Spleen (tissue), 11 donors: ENCODE data around the gene SLN. TPM values are rescaled to one million over a fixed set of nuclear protein-coding genes. Genes with fewer than 3 reads are reported as not detected.

ENCODE experiments used
- DNase-seq: peaks from one replicate; pipeline ENCODE4 v3.0.0-alpha.2; 2020
- H3K27ac ChIP-seq, 8 donors: fragments of 200-600 bp; sonication (generic) in 7 of 8; 1 replicate in 4 of 8; 2 replicates in 4 of 8; pipeline versions ENCODE4 v1.5.0 to v1.8.0; 2016 to 2021; ENCODE audit warnings: inconsistent platforms in 4 of 8, mild to moderate bottlenecking in 4 of 8, moderate library complexity in 1 of 8
- H3K27me3 ChIP-seq, 7 donors: fragments of 200-600 bp; sonication (generic) in 6 of 7; replicated peaks in 1 of 7; 1 replicate in 4 of 7; 2 replicates in 3 of 7; pipeline versions ENCODE4 v1.5.0 to v1.8.0; 2016 to 2021; ENCODE audit warnings: inconsistent platforms in 3 of 7, mild to moderate bottlenecking in 1 of 7
- H3K36me3 ChIP-seq, 6 donors: fragments of 200-600 bp; sonication (generic) in 5 of 6; 1 replicate in 4 of 6; 2 replicates in 2 of 6; pipeline versions ENCODE4 v1.5.0 to v1.8.0; 2016 to 2021; ENCODE audit warnings: inconsistent platforms in 2 of 6
- H3K4me1 ChIP-seq, 6 donors: fragments of 200-600 bp; sonication (generic) in 5 of 6; 1 replicate in 3 of 6; 2 replicates in 3 of 6; pipeline versions ENCODE4 v1.5.0 to v1.8.0; 2016 to 2021; ENCODE audit warnings: inconsistent platforms in 3 of 6
- H3K4me3 ChIP-seq, 8 donors: fragments of 200-600 bp; sonication (generic) in 7 of 8; 1 replicate in 4 of 8; 2 replicates in 4 of 8; pipeline versions ENCODE4 v1.5.0 to v1.8.0; 2016 to 2021; ENCODE audit warnings: inconsistent platforms in 4 of 8, mild to moderate bottlenecking in 4 of 8, moderate library complexity in 2 of 8
- H3K9me3 ChIP-seq, 8 donors: fragments of 200-600 bp; sonication (generic) in 7 of 8; 1 replicate in 4 of 8; 2 replicates in 4 of 8; pipeline versions ENCODE4 v1.5.0 to v1.8.0; 2016 to 2021; ENCODE audit warnings: inconsistent platforms in 4 of 8
- POLR2A ChIP-seq, 3 donors: fragments of 450-650 bp; IDR thresholded peaks; one replicate each; pipeline ENCODE4 v1.5.1; 2017; ENCODE audit warnings: antibody characterized with exemption in 3 of 3, mild to moderate bottlenecking in 1 of 3
- POLR2AphosphoS5 ChIP-seq, 3 donors: sonication (generic); formaldehyde crosslinking; IDR thresholded peaks; one replicate each; pipeline ENCODE4 v1.5.1; 2017; ENCODE audit warnings: antibody characterized with exemption in 3 of 3
- WGBS, 5 donors: extraction: QIAGEN DNeasy Blood & Tissue Kit in 3 of 5; methylation state at CpG; one replicate each; pipeline versions ENCODE4 v1.1.5 to v1.1.7; 2013 to 2018; 5-methylcytosine and 5-hydroxymethylcytosine counted together
- intact Hi-C: fragments of 100-400 bp; cut with DNase I; formaldehyde crosslinking; loops from one replicate; pipeline ENCODE4 v1.15.0; 2023; ENCODE audit warnings: low total_unique reads
- polyA plus RNA-seq, 3 donors: library from polyadenylated mRNA; stranded (reverse); fragments of 200-250 nt; gene quantifications; one replicate each; pipeline ENCODE4 v1.2.1, GENCODE V29; 2013
- total RNA-seq, 7 donors: library from RNA; depleted of rRNA in 3 of 7; stranded (reverse); fragments of >200 nt in 3 of 7; fragmentation: NEBNext Ultra II Directional in 4 of 7; extraction: Animal tissue kit (Norgen Biotek cat#: 25700) in 4 of 7; gene quantifications; one replicate each; pipeline versions ENCODE4 v1.1.0 to v1.2.1, GENCODE V29; 2016 to 2021
- TF ChIP-seq, protein P1 (sequence below), 11 experiments: fragments of 200-600 bp in 7 of 11; fragments of 450-650 bp in 4 of 11; sonication (generic) in 4 of 11; IDR thresholded peaks in 8 of 11; conservative IDR thresholded peaks in 3 of 11; 1 replicate in 7 of 11; 2 replicates in 4 of 11; pipeline versions ENCODE4 v1.4.0 to v1.8.0; 2016 to 2021; ENCODE audit warnings: antibody characterized with exemption in 11 of 11, inconsistent platforms in 4 of 11, mild to moderate bottlenecking in 1 of 11
- donor health status: healthy with polysubstance abuse.
- donor health status: DM: no; HTN: no; CAD: no; lungs with moderate emphysema.
- donor health status: DM: no; HTN: no; CAD: no.
- donor health status: Bipolar disorder and iron deficiency.
- donor health status: healthy.
- donor health status: DM: no; HTN: no; CAD: no.
- donor health status: DM: yes; HTN: yes; CAD: no.

The SLN gene
- total and polyA plus RNA-seq, 10 donors: 0.09 to 0.86 (median 0.48) TPM; not detected in 6

DNA sequence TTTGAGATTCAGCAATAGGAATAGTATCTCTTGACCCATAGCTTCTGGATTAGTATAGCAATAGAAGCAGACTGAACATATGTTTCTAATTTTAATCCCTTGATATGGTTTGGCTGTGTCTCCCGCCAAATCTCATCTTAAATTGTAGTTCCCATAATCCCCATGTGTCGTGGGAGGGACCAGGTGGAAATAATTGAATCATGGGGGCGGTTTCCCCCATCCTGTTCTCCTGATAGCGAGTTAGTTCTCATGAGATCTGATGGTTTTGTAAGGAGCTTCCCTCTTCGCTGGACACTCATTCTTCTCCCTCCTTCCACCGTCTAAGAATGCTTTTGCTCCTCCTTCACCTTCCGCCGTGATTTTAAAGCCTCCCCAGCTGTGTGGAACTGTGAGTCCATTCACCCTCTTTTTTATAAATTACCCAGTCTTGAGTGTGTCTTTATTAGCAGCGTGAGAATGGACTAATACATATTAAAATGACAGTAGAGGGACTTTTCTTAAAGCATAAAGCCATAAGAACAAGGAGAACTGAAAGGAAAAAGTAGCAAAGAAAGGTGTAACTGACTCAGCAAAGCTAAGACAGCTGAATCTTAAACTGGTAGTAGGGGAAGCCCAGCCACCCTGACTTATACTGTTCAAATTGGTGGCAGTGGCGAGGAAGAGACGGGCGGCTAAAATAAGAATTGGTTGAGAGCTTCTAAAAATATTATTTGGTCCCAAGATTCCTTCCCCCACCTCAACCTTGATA lies 20.3 kb upstream of the SLN start:
- Histone ChIP-seq H3K4me3 (no peak overlapping the region), H3K36me3 (no peaks in the 10 kb centered on the region), H3K27ac (no peak overlapping the region), H3K9me3 (no peaks in the 10 kb centered on the region), H3K4me1 (no peaks in the 10 kb centered on the region), H3K27me3 (peaks cover 0 to 7% (median 0%) of the 10 kb centered on the region in 7 donors)
- intact Hi-C loops: no loop called here
- TF ChIP-seq POLR2A (IDR thresholded peaks at IDR 0.05): no peak
- TF ChIP-seq POLR2AphosphoS5 (IDR thresholded peaks at IDR 0.05): no peak
- TF ChIP-seq, protein P1, sequence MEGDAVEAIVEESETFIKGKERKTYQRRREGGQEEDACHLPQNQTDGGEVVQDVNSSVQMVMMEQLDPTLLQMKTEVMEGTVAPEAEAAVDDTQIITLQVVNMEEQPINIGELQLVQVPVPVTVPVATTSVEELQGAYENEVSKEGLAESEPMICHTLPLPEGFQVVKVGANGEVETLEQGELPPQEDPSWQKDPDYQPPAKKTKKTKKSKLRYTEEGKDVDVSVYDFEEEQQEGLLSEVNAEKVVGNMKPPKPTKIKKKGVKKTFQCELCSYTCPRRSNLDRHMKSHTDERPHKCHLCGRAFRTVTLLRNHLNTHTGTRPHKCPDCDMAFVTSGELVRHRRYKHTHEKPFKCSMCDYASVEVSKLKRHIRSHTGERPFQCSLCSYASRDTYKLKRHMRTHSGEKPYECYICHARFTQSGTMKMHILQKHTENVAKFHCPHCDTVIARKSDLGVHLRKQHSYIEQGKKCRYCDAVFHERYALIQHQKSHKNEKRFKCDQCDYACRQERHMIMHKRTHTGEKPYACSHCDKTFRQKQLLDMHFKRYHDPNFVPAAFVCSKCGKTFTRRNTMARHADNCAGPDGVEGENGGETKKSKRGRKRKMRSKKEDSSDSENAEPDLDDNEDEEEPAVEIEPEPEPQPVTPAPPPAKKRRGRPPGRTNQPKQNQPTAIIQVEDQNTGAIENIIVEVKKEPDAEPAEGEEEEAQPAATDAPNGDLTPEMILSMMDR (IDR thresholded peaks at IDR 0.05 in 8 of 11, conservative IDR thresholded peaks at IDR 0.05 in 3 of 11): no peak
- WGBS, 5 donors: 76 to 85% (median 82%) methylated on average over 12 of the region's 12 CpGs
- DNase-seq: no peak

- Histone ChIP-seq H3K4me1 (no peaks in the 10 kb centered on the region), H3K9me3 (no peaks in the 10 kb centered on the region), H3K4me3 (no peak overlapping the region), H3K36me3 (no peaks in the 10 kb centered on the region), H3K27ac (no peak overlapping the region), H3K27me3 (peaks cover 0 to 6% (median 0%) of the 10 kb centered on the region in 7 donors)
- intact Hi-C loops: no loop called here
- no peak for DNase-seq
- TF ChIP-seq POLR2AphosphoS5 (IDR thresholded peaks at IDR 0.05) (no peak), POLR2A (IDR thresholded peaks at IDR 0.05) (no peak)
- TF ChIP-seq, protein P1 (IDR thresholded peaks at IDR 0.05 in 8 of 11, conservative IDR thresholded peaks at IDR 0.05 in 3 of 11): no peak
These were observed 10.8 kb upstream of the SLN start for GRCh38 chr11:107722662-107723061.

- H3K4me3 ChIP-seq: no peak overlapping the region
- TF ChIP-seq, protein P1 (IDR thresholded peaks at IDR 0.05 in 8 of 11, conservative IDR thresholded peaks at IDR 0.05 in 3 of 11): no peak
- TF ChIP-seq POLR2AphosphoS5 (IDR thresholded peaks at IDR 0.05) (no peak), POLR2A (IDR thresholded peaks at IDR 0.05) (no peak)
- DNase-seq: no peak
- intact Hi-C loops: no loop called here
- H3K9me3 ChIP-seq: no peaks in the 10 kb centered on the region
- no peak overlapping the region for H3K27ac ChIP-seq
- 68 to 91% (median 84%) methylated on average over 2 of the region's 2 CpGs for WGBS, 5 donors
- H3K4me1 ChIP-seq: no peaks in the 10 kb centered on the region
- no peaks in the 10 kb centered on the region for H3K36me3 ChIP-seq
- no peaks in the 10 kb centered on the region for H3K27me3 ChIP-seq
These were observed 9.4 kb upstream of the SLN start for GRCh38 chr11:107721207-107721606.

DNA sequence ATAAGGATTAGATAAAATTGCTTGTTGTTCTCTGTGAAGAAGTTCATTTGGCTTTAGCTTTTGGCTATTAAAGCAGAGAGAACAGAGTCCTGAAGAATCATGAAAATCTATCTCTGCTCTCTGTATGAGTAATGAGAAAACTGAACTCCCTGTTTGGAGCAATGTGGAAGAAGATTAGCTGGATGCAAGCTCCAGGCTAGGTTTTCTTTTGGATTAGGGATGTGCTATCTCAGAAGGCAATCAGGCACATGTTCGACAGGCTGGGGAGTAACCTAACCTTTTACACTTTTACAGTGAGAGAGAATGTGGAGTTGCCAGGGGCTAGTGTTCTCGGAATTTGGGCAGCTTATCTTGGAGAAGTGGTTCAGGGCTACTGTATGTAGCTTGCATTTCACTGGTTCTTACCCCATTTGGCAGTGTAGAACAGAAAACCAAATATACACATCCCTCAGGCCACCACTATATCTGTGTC lies 8.5 kb upstream of the SLN start:
- TF ChIP-seq, protein P1 (IDR thresholded peaks at IDR 0.05 in 8 of 11, conservative IDR thresholded peaks at IDR 0.05 in 3 of 11): no peak
- no peak for TF ChIP-seq POLR2A (IDR thresholded peaks at IDR 0.05)
- TF ChIP-seq POLR2AphosphoS5 (IDR thresholded peaks at IDR 0.05): no peak
- no peaks in the 10 kb centered on the region for H3K36me3 ChIP-seq
- no peak for DNase-seq
- no peaks in the 10 kb centered on the region for H3K27me3 ChIP-seq
- H3K27ac ChIP-seq: no peak overlapping the region
- no peaks in the 10 kb centered on the region for H3K4me1 ChIP-seq
- no peaks in the 10 kb centered on the region for H3K9me3 ChIP-seq
- intact Hi-C loops: no loop called here
- no peak overlapping the region for H3K4me3 ChIP-seq
- WGBS, 5 donors: 55 to 71% (median 57%) methylated on average over 2 of the region's 2 CpGs
